ENCODE results near the gene RAP2B.
"Not testable (repeated sequence)": the region's sequence is repeated elsewhere in the genome, so short reads cannot be mapped to it uniquely, and the experiment has no call there.

RAP2B gene

GRCh38 chr3:153161714-153162512 lies at the start of gene RAP2B:
Gene RAP2B, plus strand, starts transcription at chr3:153162226. Its CDS starts 468 bp downstream, at chr3:153162694.
- peak; percentile 95 for DNase-seq (ENCODE audit: low read depth in 2 of 2)

GRCh38 chr3:153113541-153113940 lies 48.5 kb upstream of the RAP2B start:
- no peak for DNase-seq (ENCODE audit: low read depth in 2 of 2)

- not testable (repeated sequence) for DNase-seq (ENCODE audit: low read depth in 2 of 2)
Observed at GRCh38 chr3:153114270-153114669, 47.8 kb upstream of the RAP2B start.

- DNase-seq (ENCODE audit: low read depth in 2 of 2), result no peak
Observed at GRCh38 chr3:153115326-153115725, 46.7 kb upstream of the RAP2B start.

GRCh38 chr3:153127788-153128187 lies 34.2 kb upstream of the RAP2B start:
- no peak for DNase-seq (ENCODE audit: low read depth in 2 of 2)

- DNase-seq (ENCODE audit: low read depth in 2 of 2), result no peak
Observed at GRCh38 chr3:153129426-153129825, 32.6 kb upstream of the RAP2B start.

GRCh38 chr3:153129866-153130265 lies 32.2 kb upstream of the RAP2B start:
- no peak for DNase-seq (ENCODE audit: low read depth in 2 of 2)

- no peak for DNase-seq (ENCODE audit: low read depth in 2 of 2)
Observed at GRCh38 chr3:153130312-153130977, 31.6 kb upstream of the RAP2B start.

- DNase-seq (ENCODE audit: low read depth in 2 of 2), result no peak
Observed at GRCh38 chr3:153137626-153138025, 24.4 kb upstream of the RAP2B start.

GRCh38 chr3:153138276-153139210 lies 23.5 kb upstream of the RAP2B start:
- peak; percentile 42 to 52 for DNase-seq (ENCODE audit: low read depth in 2 of 2)

GRCh38 chr3:153142961-153143360 lies 19.1 kb upstream of the RAP2B start:
- DNase-seq (ENCODE audit: low read depth in 2 of 2), result no peak

- DNase-seq (ENCODE audit: low read depth in 2 of 2), result no peak
Observed at GRCh38 chr3:153144071-153144470, 18.0 kb upstream of the RAP2B start.

GRCh38 chr3:153144779-153145178 lies 17.2 kb upstream of the RAP2B start:
- DNase-seq (ENCODE audit: low read depth in 2 of 2), result no peak

- no peak for DNase-seq (ENCODE audit: low read depth in 2 of 2)
Observed at GRCh38 chr3:153145454-153145853, 16.6 kb upstream of the RAP2B start.

GRCh38 chr3:153146191-153147053 lies 15.6 kb upstream of the RAP2B start:
- DNase-seq (ENCODE audit: low read depth in 2 of 2), result no peak

GRCh38 chr3:153150991-153151390 lies 11.0 kb upstream of the RAP2B start:
- no peak for DNase-seq (ENCODE audit: low read depth in 2 of 2)

- DNase-seq (ENCODE audit: low read depth in 2 of 2), result not testable (repeated sequence)
Observed at GRCh38 chr3:153155786-153156185, 6.2 kb upstream of the RAP2B start.

- DNase-seq (ENCODE audit: low read depth in 2 of 2), result no peak
Observed at GRCh38 chr3:153158189-153158588, 3.8 kb upstream of the RAP2B start.

- no peak for DNase-seq (ENCODE audit: low read depth in 2 of 2)
Observed at GRCh38 chr3:153158961-153159735, 2.9 kb upstream of the RAP2B start.

- no peak for DNase-seq (ENCODE audit: low read depth in 2 of 2)
Observed at GRCh38 chr3:153159771-153160397, 2.1 kb upstream of the RAP2B start.
